GM19099 (cell line): ENCODE data around the gene FBN1.
A peak's percentile ranks its signal among the peaks of the same experiment; 100 is the strongest.

Experiments used
- POLR2A ChIP-seq: IDR thresholded peaks from 3 replicates; pipeline ENCODE4 v1.6.1; 2011; ENCODE audit warnings: low read depth; ENCODE audit not compliant: insufficient read length; ENCODE audit errors: extremely low read depth

The FBN1 gene

DNA sequence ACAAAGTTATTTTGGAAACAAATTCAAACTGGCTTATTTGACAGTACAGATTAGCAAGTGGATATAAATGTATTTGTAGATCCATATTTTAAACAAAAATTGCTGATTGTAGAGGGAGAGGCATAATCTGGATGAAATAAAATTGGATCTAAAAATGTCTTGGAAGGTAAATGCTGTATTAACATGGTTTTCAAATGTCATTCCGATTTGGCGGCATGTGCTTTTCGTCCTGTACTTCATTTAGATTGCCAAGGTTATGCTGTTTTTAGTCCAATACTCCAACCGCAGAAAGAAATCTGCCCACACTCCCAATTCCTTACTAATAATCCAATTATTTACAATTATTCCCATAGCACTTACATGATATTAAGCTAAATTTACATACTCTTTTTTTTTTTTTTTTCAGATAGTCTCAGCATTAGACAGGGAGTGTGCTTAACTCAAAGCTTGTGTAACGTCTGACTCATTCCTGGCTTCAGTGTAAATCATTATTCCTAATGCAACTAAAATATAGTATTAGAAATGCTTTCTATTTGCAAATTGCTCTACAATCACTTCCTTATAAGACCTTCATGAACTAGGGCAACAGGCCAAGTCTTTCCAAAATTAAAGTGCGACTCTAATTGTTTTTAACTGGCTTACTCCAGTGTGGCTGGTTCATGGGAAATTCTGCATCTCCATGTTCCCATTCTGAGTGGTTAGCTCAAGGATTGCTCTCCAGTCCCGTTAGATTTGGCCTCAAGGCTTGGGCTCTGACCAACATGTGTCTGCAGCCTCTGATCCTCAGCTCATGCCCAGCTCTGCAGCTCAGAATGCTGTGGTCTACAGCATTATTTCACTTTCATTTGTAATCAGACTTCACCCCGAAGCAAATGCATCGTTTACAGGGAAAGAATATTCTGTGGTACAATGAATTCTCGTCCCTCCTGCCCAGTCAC is 103.9 kb downstream of the FBN1 start:
- peak; percentile 27 for TF ChIP-seq POLR2A

DNA sequence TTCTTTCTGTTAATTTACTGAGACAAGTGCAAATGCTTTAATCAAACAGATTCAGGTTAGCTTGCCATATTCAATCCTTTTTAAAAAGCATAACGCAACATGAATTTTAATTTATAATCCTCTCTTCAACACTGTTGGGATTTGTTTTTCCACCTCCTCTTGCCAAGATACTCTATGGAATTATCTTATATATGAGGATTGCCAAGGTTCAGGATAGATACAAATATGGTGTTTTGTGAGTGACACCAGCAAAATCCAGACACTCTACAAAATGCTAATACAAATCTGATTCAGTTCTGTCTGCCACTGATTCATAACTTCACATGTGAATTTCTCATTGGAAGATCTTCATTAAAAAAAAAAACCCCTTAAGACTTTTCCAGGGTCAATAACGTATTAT is 104.8 kb downstream of the FBN1 start:
- TF ChIP-seq POLR2A = no peak

- no peak for TF ChIP-seq POLR2A
Measured at GRCh38 chr15:48538941-48539340, 106.6 kb downstream of the FBN1 start.

GRCh38 chr15:48537271-48538113 is 108.0 kb downstream of the FBN1 start:
- no peak for TF ChIP-seq POLR2A

- no peak for TF ChIP-seq POLR2A
Measured at GRCh38 chr15:48536681-48537091, 108.8 kb downstream of the FBN1 start.

- no peak for TF ChIP-seq POLR2A
Measured at GRCh38 chr15:48533982-48534381, 111.5 kb downstream of the FBN1 start.

DNA sequence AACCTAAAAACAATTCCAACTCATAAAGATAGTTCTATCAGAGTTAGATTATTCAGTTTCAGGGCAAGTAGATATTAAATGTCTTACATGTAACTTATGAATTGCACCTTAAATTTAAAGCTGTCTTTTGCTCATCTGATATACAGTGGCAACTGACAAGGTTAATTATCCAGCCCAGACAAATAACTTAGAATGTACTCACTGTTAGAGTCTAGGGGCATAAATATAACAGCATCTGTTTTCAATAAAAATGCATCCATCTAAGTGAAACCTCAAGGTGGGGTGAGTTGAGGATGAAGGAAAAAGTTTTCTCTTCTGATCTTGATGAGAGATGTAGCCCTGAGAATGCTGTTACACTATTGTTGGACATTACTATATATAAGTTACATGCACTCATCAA is 112.6 kb downstream of the FBN1 start:
- TF ChIP-seq POLR2A = no peak

GRCh38 chr15:48530528-48530927 is 115.0 kb downstream of the FBN1 start:
- TF ChIP-seq POLR2A = no peak

GRCh38 chr15:48528921-48529320 is 116.6 kb downstream of the FBN1 start:
- no peak for TF ChIP-seq POLR2A

GRCh38 chr15:48527517-48527916 is 118.0 kb downstream of the FBN1 start:
- TF ChIP-seq POLR2A = no peak

- no peak for TF ChIP-seq POLR2A
Measured at GRCh38 chr15:48522911-48523310, 122.6 kb downstream of the FBN1 start.

GRCh38 chr15:48522123-48522522 is 123.4 kb downstream of the FBN1 start:
- TF ChIP-seq POLR2A = no peak

DNA sequence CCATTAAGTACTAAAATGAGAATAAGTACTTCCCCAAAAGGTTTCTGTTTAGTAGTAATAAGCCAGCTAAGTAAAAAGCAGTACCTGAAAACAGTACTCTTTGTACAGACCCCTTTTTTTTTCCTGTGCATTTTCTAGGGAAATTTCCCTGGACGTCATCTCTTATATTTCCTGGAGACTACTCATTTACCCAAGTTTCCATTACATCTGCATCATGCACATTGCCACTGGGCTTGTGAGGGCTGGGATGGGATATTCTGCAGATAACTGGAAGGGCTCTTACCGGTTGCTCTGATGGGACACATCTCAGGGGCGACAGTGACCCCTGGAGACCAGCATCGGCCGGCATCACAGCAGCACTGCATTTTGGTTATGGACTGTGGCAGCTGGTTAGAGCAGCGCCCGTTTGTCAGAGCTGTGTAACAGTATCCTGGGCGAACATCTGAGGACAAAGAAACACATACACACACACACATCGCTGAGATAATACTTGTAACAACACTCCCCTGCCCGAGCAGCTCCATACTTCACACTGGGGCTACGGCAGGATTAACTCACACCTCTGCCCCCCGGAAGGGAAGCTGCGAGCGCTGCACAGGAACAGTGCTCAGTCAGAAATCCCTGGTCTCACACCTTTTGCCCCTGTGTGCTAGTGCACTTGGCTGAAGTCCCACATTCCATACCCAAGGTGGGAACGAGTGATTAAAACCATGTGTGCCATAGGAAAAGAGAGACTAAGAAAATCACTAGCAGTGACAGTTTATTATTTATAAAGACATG is 124.9 kb downstream of the FBN1 start:
- TF ChIP-seq POLR2A = no peak

DNA sequence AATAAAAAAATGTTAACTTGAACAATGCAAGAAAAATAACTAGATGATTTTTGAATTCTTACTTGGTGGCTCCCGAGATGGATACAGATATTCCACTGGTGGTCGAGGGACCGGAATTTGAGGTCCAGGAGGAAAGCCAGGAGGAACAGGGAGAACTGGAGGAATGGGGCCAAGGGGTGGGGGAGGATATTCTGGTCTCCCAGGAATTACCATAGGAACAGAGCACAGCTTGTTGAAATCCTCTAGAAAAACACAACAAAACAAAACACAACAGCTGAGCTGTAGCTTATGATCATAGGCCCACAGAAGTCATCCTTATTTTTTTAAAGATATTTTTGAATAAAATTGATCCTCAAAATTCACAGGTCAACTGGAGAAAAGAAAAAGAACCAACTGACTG is 129.4 kb downstream of the FBN1 start:
- no peak for TF ChIP-seq POLR2A

GRCh38 chr15:48515500-48515899 is 130.0 kb downstream of the FBN1 start:
- no peak for TF ChIP-seq POLR2A
